ENCODE data around the gene GALNT17. TPM values are rescaled to one million over a fixed set of nuclear protein-coding genes. Genes with fewer than 3 reads are reported as not detected.
A peak's percentile ranks its signal among the peaks of the same experiment; 100 is the strongest.
"Not testable (repeated sequence)": the region's sequence is repeated elsewhere in the genome, so short reads cannot be mapped to it uniquely, and the experiment has no call there.

GALNT17 gene
- polyA plus RNA-seq, 1 experiment: not detected

DNA sequence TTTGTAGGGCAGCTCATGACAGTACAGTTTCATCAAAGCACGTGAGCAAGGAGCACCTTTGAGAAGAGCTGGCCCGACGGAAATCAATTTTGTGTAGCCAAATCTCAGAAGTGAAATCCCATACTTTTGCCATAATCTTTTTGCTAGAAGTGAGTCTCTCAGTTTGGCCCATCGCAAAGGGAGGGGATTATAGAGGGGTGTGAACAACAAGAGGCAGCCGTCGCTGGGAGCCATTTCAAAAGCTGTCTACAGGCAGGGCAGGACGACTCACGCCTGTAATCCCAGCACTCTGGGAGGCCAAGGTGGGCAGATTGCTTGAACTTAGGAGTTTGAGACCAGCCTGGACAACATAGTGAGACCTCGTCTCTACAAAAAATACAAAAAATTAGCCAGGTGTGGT, 599.8 kb downstream of the GALNT17 start:
- DNase-seq (ENCODE audit: low read depth, low spot score): no peak

DNA sequence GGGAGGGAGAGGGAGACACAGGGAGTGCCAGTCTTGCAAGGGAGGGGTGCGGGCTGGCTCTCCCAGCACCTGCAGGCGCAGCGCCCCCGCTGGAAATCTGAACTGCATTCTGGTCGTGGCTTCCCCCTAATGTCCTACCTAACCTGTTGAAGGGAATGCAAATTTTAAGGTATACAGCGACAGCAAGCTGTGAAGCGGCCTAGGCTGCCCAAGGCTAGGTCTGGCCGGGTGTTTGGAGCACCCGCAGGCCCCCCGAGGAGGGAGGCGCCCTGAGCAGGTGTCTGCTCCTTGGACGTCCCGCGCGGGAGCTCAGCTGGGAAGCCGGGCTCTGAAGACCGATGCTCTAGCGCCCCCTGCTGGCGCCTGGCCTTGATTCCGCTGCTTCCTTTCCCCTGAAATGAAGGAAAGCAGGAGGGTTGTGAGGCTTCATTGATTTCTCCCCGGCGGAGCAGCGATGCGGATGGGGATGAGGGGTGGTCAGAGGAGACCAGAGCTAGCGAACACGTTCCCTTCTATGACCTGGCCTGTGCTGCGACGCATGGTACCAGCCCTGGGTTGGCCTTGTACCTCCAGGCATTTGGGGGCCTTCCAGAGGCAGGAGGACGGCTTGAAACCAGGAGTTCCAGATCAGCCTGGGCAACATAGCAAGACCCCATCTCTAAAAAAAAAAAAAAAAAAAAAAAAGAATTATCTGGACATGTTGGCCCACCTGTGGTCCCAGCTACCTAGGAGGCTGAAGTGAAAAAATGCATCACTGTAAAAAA, 601.3 kb downstream of the GALNT17 start:
- ChIA-PET POLR2A (no interaction called here), CTCF (interaction anchor here (1.0 to 1.5 kb wide), 5 partner anchors 20 to 905 kb away, joined by 3 to 6 read pairs (median 4); no protein-coding TSS in a partner anchor)
- Histone ChIP-seq H3K4me3 (ENCODE audit: low read depth, low read length) (no peak overlapping the region), H3K27ac (ENCODE audit: low read depth, low read length) (no peak overlapping the region), H3K27me3 (ENCODE audit: control insufficient read depth, insufficient read depth, low read length) (no peaks in the 10 kb centered on the region), H3K9me3 (ENCODE audit: control insufficient read depth, insufficient read depth, low read length) (no peaks in the 10 kb centered on the region; the same call in 1 of the 2 replicates)
- peak; percentile 2 for DNase-seq (ENCODE audit: low read depth, low spot score)
- TF ChIP-seq, protein P1, sequence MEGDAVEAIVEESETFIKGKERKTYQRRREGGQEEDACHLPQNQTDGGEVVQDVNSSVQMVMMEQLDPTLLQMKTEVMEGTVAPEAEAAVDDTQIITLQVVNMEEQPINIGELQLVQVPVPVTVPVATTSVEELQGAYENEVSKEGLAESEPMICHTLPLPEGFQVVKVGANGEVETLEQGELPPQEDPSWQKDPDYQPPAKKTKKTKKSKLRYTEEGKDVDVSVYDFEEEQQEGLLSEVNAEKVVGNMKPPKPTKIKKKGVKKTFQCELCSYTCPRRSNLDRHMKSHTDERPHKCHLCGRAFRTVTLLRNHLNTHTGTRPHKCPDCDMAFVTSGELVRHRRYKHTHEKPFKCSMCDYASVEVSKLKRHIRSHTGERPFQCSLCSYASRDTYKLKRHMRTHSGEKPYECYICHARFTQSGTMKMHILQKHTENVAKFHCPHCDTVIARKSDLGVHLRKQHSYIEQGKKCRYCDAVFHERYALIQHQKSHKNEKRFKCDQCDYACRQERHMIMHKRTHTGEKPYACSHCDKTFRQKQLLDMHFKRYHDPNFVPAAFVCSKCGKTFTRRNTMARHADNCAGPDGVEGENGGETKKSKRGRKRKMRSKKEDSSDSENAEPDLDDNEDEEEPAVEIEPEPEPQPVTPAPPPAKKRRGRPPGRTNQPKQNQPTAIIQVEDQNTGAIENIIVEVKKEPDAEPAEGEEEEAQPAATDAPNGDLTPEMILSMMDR (IDR thresholded peaks at IDR 0.05; ENCODE audit: low read depth, low read length): peak; percentile 74

More for the DNA sequence above, 599.8 kb downstream of the GALNT17 start:
- H3K27ac ChIP-seq (ENCODE audit: low read depth, low read length): no peak overlapping the region
- TF ChIP-seq, protein P1 (IDR thresholded peaks at IDR 0.05; ENCODE audit: low read depth, low read length): no peak
- H3K4me3 ChIP-seq (ENCODE audit: low read depth, low read length): no peak overlapping the region
- H3K9me3 ChIP-seq (ENCODE audit: control insufficient read depth, insufficient read depth, low read length): no peaks in the 10 kb centered on the region; the same call in 1 of the 2 replicates
- POLR2A ChIA-PET: no interaction called here
- CTCF ChIA-PET: interaction anchor here (0.6 to 1.2 kb wide), 3 partner anchors 660 to 902 kb away, joined by 4 to 6 read pairs (median 4); no protein-coding TSS in a partner anchor
- H3K27me3 ChIP-seq (ENCODE audit: control insufficient read depth, insufficient read depth, low read length): no peaks in the 10 kb centered on the region

DNA sequence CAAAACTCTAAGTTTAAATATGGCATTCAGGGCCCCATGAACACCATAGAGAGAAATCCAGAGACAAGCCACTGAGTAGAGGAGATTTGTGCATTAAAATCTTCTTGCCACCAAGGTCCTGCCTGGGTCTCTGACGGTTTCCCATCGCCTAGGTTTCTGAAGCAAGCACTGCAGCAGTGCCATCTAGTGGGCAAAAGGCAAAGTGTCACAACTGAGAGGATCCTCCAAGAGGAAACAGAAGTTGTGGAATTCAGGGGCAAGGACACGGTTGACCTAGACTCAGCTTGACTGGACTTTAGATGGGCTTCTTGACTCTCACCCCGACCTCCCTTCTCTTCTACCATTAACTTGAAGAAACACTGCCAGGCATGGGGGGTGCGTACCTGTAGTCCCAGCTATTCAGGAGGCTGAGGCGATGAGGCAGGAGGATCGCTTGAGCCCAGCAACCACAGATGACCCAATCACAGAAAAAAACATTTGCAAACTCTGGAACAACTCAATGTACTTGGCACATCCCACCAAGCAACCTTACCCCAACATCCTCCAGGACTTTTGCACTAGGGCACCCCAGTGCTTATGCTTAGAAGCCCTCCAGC, 604.1 kb downstream of the GALNT17 start:
- POLR2A ChIA-PET: no interaction called here
- DNase-seq (ENCODE audit: low read depth, low spot score): peak; percentile 3
- CTCF ChIA-PET: interaction anchor here (0.7 to 1.4 kb wide), 6 partner anchors 13 to 984 kb away, joined by 3 to 4 read pairs (median 4); no protein-coding TSS in a partner anchor
- Histone ChIP-seq H3K4me3 (ENCODE audit: low read depth, low read length) (no peak overlapping the region), H3K27me3 (ENCODE audit: control insufficient read depth, insufficient read depth, low read length) (no peaks in the 10 kb centered on the region), H3K9me3 (ENCODE audit: control insufficient read depth, insufficient read depth, low read length) (no peaks in the 10 kb centered on the region; the same call in 1 of the 2 replicates), H3K27ac (ENCODE audit: low read depth, low read length) (no peak overlapping the region)
- TF ChIP-seq, protein P1 (IDR thresholded peaks at IDR 0.05; ENCODE audit: low read depth, low read length): peak; percentile 87

DNA sequence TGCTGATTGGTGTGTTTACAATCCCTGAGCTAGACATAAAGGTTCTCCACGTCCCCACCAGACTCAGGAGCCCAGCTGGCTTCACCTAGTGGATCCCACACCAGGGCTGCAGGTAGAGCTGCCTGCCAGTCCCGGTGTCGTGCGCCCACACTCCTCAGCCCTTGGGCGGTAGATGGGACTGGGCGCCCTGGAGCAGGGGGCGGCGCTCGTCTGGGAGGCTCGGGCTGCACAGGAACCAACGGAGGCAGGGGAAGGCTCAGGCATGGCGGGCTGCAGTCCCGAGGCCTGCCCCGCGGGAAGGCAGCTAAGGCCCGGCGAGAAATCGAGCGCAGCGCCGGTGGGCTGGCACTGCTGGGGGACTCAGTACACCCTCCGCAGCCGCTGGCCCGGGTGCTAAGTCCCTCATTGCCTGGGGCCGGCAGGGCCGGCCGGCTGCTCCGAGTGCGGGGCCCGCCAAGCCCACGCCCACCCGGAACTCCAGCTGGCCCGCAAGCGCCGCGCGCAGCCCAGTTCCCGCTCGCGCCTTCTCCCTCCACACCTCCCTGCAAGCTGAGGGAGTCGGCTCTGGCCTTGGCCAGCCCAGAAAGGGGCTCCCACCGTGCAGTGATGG, 606.1 kb downstream of the GALNT17 start:
- H3K27ac ChIP-seq (ENCODE audit: low read depth, low read length); H3K9me3 ChIP-seq (ENCODE audit: control insufficient read depth, insufficient read depth, low read length); H3K4me3 ChIP-seq (ENCODE audit: low read depth, low read length); H3K27me3 ChIP-seq (ENCODE audit: control insufficient read depth, insufficient read depth, low read length); DNase-seq (ENCODE audit: low read depth, low spot score); POLR2A ChIA-PET; CTCF ChIA-PET: not testable (repeated sequence)

DNA sequence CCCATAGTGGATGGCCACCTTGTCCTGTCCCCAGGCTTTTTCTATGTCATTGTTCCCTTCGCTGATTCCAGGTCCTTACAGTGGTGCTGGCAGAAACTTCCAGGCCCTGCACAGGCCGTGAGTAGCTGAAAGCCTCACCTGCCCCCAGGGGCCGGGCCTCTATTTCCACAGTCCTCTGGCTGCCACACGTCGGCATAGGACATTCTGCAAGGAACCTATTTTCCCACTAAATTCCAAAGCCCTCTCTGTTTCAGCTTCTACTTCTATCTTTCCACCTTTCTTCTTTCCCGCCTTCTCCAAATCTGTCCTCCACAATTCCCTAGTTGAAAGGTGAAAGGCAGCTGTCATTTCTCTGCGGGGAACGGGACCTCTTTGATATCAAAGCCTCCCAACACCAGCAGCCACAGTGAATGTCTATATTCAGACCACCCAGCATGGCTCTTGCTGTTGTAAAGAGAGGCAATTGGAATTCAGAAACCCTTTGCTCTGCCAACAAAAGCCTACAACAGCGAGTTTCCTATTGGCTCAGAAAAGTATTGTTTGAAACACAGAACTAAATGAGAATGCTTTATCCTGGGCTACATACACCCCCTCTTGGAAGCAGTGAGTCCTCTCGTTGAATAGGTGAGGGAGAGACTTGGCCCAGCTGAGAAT, 607.7 kb downstream of the GALNT17 start:
- no peak for DNase-seq (ENCODE audit: low read depth, low spot score)
- no peaks in the 10 kb centered on the region for H3K27me3 ChIP-seq (ENCODE audit: control insufficient read depth, insufficient read depth, low read length)
- ChIA-PET CTCF (no interaction called here), POLR2A (no interaction called here)
- H3K4me3 ChIP-seq (ENCODE audit: low read depth, low read length): no peak overlapping the region
- TF ChIP-seq, protein P1 (IDR thresholded peaks at IDR 0.05; ENCODE audit: low read depth, low read length): no peak
- H3K27ac ChIP-seq (ENCODE audit: low read depth, low read length): no peak overlapping the region
- H3K9me3 ChIP-seq (ENCODE audit: control insufficient read depth, insufficient read depth, low read length): no peaks in the 10 kb centered on the region

All from AG04450 (cell line).